Neural progenitor cell (in vitro differentiated cells): Measurements from ENCODE around the gene RADIL.

Source experiments
- CTCF ChIP-seq: fragments of 200-600 bp; sonication (generic); IDR thresholded peaks from 2 replicates; pipeline ENCODE4 v1.5.1; 2017; ENCODE audit warnings: antibody characterized with exemption, mild to moderate bottlenecking
- EZH2 ChIP-seq: fragments of 200-600 bp; sonication (generic); IDR thresholded peaks from 2 replicates; pipeline ENCODE4 v1.6.1; 2017; ENCODE audit warnings: antibody characterized with exemption, mild to moderate bottlenecking, moderate library complexity

- TF ChIP-seq CTCF (no peak), EZH2 (no peak)
Measured at GRCh38 chr7:4774658-4775249, 108.8 kb downstream of the RADIL start.
